HUDEP-2 (cell line): ENCODE measurements around the gene CAPN2.
"Not testable (repeated sequence)": the region's sequence is repeated elsewhere in the genome, so short reads cannot be mapped to it uniquely, and the experiment has no call there.

Experiments used
- DNase-seq, 76 experiments: peaks; one replicate each; lab custom pipeline; 2025; ENCODE audit not compliant: unreplicated experiment in 76 of 76; lab: John Stamatoyannopoulos, UW

Gene CAPN2

DNA sequence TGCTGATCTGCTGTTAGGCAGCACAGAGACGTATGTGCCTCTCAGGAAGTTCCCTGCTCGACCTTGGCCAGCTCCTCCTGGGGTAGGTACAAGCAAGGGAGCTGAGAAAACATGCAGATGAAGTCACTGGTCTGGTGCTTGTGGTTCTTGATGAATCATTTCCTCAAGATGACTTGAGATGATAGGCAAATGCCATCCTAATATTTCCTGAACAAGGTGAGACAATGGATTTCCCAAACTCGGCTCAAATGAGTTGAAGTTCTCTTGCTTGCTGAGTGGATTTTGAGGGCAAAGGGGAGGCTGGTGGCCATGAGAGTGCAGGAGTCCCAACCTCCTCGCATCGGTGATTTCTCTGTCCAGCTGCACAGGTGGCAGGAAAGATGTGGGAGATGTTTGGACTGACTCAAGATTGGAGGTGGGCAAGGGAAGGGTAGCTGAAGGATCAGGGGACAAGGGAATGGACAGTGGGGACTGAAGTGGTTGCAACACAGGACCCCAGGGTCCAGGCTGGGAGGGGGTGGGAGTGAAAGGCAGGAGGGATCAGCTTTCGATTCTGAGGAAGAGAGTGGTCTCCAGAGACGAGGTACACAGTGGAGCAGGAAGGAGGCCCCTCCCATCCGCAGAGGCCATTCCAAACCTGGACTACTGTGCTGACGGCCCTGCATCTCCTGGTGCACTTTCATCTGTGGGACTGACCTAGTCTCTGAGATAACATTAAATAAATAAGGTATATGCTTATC lies 63.9 kb downstream of the CAPN2 start:
- peak in 43 of 76 experiments; percentile 6 to 54 (median 26) for DNase-seq

DNA sequence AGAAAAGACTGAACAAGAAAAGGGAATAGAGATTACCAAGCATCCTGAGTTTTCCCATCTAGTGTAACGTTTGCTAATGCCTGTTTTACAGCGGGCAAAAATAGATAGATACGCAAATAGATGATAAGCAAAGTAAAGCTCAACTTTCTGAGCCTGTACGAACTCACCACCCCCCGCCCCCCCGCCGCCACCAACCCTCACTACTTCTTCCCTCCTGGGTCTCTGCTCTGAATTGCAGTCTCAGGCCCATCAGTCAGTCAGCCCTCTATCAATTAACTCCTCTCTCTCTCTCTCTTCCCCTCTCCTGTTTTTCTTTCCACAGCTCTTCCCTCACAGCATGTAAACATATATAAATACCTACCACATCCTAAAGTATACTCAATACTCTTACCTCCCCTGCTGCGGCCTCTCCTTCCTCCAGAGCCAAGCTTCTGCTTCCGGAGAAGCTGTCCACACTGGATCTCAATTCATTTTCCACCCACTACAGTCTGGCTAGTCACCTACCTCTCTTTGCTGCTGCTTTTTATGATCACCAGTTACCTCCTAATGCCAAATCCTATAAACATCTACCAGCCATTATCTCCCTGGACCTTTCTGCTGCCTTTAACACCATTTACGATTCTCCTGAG lies 64.6 kb downstream of the CAPN2 start:
- no peak for DNase-seq

DNA sequence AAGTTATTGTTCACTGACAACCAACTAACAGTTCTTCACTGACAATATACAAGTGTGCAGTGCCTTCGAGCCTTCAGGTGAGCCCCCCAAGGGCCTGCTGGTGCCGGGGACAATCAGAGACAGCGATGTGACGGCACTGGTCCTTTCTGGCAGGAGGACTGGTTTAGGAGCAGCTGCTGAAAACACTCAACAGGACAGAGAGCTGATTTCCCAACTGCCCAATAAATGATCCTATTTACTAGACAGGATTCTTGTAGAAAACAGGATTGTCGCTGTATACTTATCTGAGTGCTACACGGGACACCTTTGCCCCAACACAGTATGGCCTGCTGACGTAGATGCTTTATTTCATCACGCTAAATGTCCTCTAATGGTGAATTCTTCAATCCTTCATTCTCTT lies 68.0 kb downstream of the CAPN2 start:
- no peak for DNase-seq

DNA sequence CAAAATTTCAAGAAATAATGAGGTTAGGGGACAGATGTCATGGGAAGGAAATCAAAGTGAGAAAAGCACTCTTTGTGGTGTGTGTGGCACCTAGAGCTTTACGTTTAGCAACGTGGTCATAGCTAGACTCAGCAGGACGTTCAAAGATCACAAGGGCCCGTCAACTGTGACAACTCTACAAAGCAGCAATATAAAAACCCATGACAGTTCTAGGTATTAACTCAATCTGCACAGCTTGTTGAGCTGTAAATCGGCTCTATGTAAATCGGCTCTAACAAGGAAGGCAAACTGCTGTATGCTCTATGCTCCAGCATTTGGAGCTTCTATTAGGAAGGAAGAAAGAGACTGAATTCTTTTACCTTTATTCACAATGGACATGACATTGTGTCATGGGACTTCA lies 68.6 kb downstream of the CAPN2 start:
- no peak for DNase-seq

DNA sequence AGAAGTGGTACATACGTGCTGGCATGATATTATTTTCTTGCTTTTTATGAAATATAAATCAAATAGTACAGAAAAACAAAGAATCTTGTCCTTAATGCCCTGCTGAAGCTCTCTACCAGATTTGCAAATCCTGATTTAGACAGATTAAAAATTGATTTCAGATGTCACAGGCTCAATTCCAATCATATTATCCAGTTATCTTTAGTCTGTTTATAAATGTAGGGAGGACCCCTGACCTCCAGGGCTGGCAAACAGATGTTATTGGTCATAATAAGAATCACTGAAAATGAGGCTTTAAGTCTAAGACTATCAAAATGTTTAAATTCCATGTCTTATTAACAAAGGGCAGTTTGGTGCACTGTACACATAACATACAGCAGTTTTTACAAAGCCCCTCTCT lies 71.3 kb downstream of the CAPN2 start:
- no peak for DNase-seq

DNA sequence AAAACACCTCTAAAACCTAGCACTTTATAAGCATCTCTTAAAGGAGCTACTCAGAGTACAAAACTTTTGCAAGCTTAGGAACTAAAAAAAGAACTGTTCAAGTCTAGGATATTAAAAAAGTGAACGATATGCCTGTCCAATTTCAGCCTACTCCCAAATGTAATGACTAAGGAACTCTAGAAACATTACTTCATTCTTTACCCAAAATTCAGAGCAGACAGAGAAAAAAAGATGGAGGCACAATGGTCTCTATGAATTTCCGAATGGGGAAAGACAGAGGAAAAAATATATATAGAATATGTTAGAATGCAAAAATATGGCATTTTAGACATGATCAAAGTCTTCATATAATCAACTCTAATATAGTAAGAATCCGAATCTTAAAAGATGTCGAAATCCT lies 72.2 kb downstream of the CAPN2 start:
- no peak for DNase-seq

DNA sequence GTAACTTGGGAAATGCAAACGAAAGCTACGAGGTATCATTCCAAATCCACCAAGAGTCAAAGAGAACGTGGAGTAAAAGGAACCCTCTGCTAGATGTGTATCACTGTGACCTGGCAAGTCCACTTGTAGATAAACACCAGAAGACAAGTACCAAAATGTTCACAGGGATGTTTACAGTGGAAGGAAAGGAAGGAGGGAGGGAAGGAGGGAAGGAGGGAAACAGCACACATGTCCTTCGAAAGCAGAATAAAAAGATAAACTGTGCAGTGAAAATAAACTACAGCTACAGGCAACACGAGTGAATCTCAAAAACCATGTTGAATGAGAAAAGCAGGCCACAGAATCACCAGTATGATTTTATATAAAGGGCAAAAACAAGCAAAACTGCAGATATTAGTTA lies 73.5 kb downstream of the CAPN2 start:
- DNase-seq: no peak

DNA sequence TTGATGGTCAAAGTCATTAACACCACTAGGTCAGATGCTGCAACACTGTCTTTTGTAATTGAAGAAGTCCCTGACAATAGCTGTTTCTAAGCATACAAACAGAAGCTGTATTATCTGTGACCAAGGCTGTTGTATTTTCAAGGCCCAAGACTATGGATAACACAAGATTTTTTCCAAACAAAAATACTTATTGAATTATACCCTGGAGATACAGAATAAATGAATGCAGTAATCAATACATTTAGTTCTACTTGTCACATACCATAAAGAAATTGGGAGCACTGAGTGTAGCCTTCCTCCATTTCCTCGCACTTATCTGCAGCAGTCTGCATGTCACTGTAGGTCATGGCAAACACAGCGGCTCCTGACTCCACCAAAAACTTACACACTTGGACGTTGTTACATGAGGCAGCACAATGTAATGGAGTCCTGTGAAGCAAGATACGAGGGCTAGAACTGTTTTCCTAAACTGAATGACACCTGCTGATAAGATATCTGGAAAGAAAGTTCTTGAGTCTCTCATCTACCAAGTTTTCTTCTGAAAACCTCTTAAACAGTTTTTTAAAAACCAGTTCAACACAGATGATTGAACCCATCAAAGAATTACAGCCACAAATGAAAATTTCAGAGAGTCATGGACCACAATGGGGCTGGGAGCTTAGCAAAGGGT lies 76.5 kb downstream of the CAPN2 start:
- DNase-seq: peak in 74 of 76 experiments; percentile 20 to 92 (median 70)

DNA sequence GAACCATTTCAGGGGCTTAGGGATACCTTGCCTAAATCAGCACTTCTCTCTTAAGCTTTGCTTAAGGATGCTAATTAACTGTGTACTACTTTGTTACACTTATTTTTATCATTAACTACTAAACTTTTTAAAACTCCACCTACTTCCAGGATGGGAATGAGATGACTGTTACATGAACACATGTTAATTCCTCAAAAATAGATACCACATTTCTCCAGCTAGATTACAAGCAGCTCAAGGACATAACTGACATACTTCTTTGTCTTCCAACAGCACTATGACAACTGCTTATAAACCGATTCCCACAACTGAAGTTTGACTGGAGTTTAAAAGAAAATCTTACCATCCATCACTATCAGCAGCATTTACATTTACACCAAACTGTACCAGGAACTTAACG lies 79.7 kb downstream of the CAPN2 start:
- DNase-seq: no peak

DNA sequence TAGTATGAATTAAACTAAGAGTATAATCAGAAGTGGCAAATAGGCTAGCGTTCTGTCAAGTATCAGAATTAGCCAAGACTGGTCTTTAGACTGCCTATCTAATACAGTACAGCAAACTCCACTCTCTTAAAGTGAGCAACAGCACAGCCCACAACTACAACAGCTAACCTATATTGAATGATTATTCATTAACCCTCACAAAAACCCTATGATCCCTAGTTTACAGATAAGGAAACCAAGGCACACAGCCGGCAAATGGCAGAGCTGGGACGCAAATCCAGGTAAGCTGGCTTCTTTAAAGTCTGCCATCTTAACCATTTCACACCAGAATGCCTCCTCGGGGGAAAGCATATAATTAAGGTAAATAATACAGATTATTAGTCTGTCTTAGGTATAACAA lies 81.4 kb downstream of the CAPN2 start:
- no peak for DNase-seq

DNA sequence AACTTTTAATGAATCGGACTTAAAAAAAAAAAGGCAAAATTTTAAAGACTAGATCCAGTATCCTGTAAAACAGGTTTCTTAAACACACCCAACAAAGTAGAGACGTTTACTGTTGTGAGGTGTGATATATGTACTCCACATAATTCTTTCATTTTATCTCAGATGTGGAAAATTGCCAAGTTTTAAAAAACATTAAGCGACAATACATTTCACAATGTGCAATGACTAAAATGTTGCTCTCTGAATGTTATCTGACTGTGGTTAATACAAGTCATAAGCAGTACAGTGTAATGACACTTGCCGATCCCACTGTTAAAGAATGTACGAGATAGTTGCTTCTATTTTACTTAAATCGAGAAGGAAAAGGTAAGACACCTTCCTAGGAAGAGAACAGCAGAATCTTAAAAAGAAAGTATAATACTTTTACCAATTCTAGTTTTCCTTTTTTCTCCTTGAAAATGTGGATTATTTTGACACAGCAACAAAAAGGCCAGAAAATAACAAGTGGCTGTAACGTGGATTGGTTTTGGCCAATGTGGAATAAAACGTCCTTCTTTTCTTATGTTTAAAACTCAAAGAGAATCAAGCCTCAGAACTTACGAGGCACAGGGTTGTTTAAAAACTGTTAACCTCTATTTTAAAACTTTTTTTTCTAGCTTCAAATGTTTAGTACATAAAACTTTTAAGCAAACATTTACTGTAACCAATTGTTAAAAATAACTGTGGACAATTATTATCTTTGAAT lies 82.0 kb downstream of the CAPN2 start:
- DNase-seq: peak in 1 of 76 experiments; percentile 13

DNA sequence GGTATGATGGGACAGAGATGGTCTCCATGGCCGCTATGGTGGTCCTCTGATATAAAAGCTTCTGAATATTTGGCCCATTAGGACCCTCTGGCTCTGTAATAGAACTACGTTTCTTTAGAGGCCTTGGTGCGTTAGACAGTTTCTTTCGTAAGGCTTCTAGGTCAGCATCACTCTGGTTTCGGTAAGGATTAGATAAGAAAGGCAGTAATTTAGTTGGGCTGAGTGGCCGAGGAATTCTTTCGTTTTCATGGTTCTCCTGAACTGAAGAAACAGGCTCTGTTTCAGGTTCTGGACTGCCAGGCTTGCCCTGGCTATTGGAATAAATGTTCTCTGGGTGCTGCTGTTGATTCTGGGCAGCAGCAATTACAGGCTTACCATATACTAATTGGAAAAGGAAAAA lies 83.9 kb downstream of the CAPN2 start:
- DNase-seq: no peak

DNA sequence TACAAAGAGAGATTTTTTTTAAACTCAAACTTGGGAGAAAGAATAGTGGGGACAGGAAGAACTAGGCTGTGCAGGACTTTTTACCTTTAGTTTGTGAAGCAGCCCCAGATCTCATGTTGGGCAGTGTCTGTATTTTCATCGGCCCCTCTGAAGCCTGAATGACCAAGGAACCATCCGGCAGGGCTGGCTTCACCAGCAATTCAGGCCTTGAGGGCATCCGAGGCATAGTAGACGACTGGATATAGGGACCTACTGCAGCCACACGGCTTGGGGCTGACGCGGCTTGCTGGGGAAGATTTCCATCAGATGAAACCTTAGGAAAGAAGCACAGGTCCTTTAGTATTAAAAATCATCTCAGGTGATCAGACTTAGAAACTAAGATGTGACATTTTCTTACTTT lies 89.7 kb downstream of the CAPN2 start:
- DNase-seq: no peak

DNA sequence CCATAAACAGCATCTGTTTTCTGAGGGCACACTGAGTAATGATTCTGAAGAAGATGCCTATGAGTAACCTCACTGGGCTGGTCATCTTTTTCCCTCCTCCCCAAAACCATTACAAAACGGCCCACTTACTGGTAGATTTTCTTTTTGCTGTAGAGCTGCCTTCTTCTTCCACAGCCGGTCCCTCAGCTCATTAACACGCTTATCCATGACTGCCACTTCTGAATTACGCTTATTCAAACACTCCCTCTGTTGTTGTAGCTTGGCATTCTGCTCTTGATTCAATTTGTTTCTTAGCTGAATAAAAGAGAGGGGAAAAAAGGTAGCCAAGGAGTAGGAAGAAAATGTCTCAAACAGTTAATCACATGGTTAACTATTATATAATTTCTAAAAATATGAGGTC lies 90.3 kb downstream of the CAPN2 start:
- DNase-seq: no peak

DNA sequence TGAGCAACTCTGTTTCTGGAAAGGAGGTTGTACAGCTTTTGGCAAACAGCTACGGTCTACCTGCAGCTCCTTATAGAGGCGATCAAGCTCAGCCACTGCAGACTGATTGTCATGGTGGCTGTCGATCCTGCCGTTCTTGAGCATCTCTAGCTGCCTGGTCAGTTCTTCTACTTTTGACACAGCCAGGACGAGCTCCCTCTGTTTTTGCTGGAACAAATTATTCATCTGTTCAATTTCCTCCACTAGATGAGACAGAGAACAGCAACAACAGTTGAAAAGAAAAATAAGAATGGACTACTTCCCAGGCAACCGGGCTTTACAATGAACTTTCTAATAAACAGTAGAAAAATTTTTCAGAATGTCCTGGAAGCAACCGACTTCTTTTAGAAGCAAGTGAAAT lies 90.9 kb downstream of the CAPN2 start:
- DNase-seq: no peak

DNA sequence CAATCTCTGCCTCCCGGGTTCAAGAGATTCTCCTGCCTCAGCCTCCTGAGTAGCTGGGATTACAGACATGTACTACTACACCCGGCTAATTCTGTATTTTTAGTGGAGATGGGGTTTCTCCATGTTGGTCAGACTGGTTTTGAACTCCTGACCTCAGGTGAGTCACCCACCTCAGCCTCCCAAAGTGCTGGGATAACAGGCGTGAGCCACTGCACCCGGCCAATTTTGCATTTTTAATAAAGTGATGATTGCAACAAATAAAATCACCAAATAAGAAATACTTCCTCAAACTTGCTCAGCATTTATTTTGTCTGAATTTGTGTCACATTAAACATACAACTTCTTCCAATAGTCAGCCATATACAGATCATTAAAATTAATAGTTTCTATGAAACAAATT lies 97.6 kb downstream of the CAPN2 start:
- not testable (repeated sequence) for DNase-seq

DNA sequence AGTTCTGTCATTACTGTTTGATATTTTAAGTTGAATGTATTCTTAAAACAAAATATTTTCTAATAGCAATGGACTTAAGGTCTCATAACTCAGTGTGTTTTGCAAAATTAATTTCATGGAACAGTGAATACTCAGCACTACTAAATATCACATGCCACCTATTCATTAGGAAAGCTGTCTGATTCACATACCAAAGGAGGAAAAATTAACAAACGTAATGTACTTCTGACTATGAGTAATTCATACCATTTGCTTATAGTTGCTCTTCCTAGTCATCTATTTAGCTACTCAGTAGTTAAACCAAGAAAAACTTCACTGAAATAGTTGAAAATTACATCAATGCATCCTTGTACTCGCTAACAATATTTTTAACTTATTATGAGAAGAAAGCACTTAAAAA lies 98.2 kb downstream of the CAPN2 start:
- no peak for DNase-seq

DNA sequence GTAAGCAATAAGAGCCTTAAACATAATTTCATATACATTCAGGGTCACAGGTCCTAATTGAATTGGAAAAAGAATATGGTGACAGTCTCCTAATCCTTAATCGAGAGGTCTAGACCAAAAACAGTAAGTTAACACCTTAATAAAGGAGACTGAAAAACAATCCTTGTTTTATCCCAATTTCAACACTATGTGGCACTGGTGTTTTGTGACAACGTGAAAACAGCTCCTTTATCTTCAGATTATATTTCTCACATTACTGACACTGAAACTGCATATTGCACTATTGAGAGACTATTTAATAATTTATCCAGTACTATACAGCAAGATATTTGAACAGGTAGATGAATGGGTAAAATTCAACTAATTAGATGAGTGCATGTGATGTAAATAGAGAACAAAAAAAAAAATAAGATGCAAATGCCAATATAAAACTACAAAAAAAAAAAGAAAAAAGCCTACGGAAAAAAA lies 99.3 kb downstream of the CAPN2 start:
- DNase-seq: peak in 18 of 76 experiments; percentile 6 to 50 (median 23)

DNA sequence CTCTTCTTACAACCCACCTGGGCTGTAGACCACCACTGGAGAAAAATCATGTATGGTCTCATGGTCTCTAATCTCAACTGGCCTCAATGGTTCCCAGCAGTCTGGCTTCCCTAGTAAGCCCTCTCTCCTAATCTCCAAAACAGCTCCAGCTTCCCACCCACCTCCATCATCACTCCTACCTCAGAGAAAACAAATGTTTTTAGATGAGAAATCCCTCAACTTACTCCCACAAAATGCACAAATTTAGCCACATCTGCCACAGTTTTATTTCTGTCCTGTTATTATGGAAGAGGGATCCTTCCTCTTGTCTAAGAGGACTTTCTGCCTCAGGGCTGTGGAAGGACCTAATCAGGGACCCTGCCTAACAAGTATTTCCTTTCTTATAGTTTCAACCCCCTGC lies 101.3 kb downstream of the CAPN2 start:
- no peak for DNase-seq

DNA sequence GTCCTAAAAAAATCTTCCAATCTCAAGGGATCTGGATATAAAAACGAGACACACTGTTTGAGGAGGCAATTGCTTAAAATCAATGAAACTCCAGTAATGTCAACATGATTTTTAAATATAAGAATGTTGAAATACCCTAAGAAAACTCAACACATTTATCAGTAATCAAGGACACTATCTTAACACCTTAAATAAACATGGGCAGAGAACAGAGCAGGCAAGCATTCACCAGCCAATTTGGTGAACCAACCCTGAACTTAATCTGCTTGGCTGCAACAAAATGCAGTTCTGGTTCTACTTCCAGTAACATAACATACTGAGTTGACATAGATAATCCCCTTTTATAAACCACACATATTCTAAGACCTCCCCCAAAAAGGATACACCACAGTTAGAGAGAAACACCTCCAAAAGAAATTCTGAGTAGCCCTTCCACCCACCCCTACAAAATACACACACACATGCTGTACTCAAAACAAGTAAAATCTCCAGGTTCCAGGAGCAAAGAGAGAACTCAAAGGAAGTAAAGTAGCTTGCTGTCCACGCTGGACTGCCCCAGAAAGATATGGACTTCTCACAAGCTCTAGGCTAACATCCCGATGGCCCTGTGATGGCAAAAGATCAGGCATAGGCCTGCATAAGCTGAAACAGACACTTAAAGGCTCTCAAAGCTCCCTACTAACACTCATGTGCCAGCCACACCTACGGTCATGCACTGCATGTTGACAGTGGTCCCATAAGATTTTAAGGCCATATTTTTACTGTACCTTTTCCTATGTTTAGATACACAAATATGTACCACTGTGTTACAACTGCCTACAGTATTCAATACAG lies 102.9 kb downstream of the CAPN2 start:
- DNase-seq: no peak
